GM18858 (cell line): ENCODE data around the gene SIM1.
"Not testable (repeated sequence)": the region's sequence is repeated elsewhere in the genome, so short reads cannot be mapped to it uniquely, and the experiment has no call there.

ENCODE experiments used
- ATAC-seq: cut with Tn5 transposase; IDR thresholded peaks from one replicate; pipeline ENCODE4 v1.9.1; 2021; ENCODE audit not compliant: unreplicated experiment

The SIM1 gene

GRCh38 chr6:100370265-100370664 is 94.5 kb downstream of the SIM1 start:
- ATAC-seq = no peak

- no peak for ATAC-seq
These were observed 98.3 kb downstream of the SIM1 start for GRCh38 chr6:100366419-100366818.

- no peak for ATAC-seq
These were observed 101.1 kb downstream of the SIM1 start for GRCh38 chr6:100363651-100364050.

GRCh38 chr6:100354736-100355641 is 109.7 kb downstream of the SIM1 start:
- not testable (repeated sequence) for ATAC-seq

DNA sequence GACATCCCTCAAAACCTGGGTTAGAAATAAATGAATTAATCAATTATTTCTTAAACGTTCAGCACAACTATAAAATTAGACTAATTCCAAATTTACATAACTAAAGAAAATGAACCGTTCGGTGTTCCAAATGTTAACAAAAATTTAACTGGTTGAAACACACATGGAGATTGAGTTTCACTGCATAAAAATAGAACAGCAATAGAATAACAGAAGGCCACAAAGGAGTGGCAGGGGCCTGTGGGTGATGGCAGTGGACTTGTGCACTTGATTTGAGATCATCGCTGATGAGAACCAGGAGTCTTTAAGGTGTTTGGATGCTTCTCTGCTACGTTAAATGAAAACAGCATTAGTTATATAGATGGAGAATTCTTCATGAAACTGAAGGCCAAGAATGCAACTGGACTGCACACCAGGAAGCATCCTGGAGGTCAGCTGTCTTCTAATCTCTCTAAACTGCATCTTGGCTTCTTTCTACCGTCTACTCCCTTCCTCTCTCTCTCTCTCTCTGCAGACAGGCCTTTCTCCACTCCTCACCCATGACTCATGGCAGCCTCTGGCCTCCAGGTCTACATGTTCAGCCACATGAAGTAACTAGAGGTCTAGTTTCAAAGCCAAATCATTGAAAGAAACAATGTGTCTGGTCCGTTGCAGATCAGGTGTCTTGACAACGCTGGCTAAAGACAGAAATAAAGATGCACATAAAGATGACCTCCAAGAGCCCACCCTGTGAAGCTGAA is 111.3 kb downstream of the SIM1 start:
- no peak for ATAC-seq

GRCh38 chr6:100350139-100350538 is 114.6 kb downstream of the SIM1 start:
- no peak for ATAC-seq

DNA sequence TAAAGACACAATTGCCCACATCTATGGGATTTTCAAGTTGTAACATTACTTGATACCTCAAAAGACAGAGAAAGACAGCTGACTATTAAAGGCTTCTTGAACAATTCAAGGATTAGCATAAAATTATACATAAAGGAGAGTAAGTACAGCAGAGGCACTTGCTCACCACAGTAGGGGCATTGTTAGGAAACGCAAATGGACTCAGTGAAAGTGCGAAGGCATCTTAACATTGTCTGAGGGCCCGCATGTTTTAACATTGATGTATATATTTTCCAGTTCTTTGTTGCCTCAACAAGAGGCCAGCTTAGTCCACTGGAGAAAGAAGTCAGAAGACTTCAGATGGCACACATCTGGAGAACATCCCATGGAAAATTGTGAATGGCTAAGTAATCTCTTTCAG is 115.4 kb downstream of the SIM1 start:
- ATAC-seq = no peak

- peak; percentile 60 for ATAC-seq
These were observed 116.7 kb downstream of the SIM1 start for GRCh38 chr6:100347901-100348550.

DNA sequence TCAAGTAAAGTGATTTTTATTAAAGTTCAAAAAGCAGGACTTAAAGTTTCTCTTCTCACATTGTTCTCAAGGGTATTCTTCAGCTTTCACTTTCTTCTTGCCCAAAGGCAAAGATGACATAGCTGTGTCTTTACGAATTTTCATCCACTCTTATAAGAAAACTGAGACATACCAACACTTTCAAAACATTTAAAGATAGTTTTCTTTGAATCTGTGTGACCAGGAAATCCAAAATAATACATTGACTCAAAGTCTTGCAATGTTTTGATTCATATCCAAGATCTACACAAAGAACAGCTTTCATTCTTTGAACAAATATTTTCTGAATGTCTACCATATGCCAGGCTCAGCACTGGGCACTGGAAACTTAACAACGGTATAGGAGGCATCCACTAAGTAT is 117.9 kb downstream of the SIM1 start:
- ATAC-seq = no peak

GRCh38 chr6:100346203-100346602 is 118.5 kb downstream of the SIM1 start:
- ATAC-seq = no peak

DNA sequence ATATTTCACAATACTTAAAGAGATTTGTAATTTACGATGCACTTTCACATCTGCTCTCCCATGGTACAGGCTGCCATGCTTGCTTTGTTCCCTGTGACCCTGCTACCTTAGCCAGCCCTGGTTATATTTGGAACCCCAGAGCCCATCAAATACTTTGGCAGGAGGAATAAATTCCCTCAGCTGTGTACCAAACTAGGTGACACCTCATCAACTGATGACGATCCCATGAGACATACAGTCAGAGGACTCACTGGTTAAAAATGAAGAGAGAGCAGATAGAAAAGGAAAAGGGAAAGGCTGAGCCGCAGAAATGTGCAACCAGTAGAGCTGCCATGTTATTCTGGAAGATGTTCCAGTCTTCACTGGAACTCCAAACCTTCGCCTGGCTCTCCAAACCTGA is 120.0 kb downstream of the SIM1 start:
- no peak for ATAC-seq

DNA sequence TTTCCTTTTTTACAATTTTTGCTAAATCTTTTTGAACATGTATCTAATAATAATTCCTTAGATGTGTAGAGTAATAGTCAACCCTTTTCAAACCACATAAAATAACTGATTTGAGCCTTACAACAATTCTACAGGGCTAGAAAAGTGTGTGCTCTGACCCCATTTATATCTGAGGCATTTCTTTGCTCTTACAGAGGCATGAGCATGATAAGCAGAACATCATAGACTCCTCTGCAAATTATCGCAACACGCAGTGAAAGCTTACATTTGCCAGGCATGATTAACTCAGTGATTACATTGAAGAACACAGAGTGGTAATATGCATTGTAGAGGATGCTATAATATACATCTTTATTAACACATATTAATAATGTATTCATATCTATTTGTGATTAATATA is 120.4 kb downstream of the SIM1 start:
- ATAC-seq = no peak

DNA sequence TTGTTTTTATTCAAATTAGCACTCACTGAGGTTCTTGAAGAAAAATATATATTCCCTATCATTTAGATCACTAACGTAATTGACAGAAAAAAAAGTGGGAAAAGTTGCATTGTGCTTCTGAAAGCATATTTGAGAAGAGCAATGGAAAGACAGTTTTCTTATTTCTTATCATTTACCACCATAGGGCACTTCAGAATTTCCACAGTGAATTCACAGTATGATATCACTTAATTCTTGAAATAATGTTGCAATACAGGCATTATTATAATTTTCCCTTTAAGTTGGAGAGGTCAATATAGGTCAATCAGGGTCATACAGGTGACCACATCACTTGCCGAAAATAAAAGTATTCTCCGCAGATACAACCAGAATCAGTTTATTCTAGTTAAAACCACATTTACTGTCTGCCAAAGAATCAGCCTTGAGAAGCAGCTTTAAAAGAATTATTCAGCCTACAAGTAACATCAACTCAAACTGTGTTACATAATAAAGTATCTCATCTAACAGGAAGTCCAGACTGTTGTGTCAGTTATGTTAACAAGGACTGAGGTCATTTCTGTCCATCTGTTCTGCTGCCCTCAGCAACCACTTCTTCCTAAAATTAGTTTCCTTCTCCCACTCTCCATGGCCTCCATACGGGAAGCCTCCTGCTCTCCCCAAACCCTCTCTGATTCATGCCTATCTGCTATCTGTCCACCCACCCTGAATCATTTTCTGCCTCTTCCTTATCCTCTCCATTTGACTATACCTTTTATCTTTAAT is 121.2 kb downstream of the SIM1 start:
- no peak for ATAC-seq

- ATAC-seq = no peak
These were observed 121.9 kb downstream of the SIM1 start for GRCh38 chr6:100342830-100343229.

DNA sequence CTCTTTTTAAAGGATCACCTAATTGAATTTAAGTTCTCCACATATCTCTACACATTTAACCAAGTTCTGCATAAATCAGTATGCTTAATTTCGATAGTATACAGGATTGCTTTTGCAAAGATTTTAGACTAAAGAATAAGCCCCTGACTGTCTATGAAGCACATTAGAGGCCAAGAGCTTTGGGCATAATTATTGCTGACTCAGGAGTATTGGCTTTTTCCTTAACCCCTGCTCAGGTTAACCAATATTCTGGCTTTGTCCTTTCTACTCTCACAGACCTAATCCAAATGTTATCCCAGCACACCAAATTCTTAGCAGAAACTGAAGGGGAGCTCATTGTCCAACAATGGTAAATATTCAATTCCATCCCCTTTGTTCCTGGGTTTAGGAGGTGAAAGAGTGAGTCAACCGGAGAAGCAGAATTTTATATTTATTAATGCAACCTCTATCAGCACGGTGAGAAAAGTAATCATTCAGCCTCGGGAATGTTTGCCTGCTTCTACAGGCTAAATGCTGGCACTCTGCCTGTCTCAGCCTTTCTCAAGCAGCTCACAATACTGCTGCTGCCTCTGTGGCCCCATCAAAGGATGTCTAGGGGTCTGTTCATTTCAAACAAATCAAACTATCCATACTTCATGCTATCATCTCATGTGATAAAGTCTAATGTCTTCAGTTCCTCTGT is 125.0 kb downstream of the SIM1 start:
- ATAC-seq = no peak

- ATAC-seq = no peak
These were observed 126.6 kb downstream of the SIM1 start for GRCh38 chr6:100338090-100338489.

DNA sequence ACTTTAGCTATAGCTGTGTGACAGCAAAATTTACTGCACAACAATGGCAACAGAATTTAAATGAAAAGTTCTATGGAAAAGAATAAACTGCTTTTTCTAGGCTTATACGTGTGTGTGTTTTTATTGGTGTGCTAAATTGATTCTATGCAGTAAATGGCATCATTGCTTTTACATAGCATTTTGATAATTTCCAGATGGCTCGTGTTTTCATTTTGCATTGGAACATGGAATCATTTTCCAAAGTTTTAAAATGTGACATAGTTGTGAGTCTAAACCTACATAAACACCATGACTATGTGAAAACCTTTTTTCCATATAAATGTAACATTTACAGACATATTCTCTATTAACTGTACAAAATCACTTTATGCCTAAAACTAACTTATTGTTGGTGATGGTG is 127.8 kb downstream of the SIM1 start:
- no peak for ATAC-seq

DNA sequence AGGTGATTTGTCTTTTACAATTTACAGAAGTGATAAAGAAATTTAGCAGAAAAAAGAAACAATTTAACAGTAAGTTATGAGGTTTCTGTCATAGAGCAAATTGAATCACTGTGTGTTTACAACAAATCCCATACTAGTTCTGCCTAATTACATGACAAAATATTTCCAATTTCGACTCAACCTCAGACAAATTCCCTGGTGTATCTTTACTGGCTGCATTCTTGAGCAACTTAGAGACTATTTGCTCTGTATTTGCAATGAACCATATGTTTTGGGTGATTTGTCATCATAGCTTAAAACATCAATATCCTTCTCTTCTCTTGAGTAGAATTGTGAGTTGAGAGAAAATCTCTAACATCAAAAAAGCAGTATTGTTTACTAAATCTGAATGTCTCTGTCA is 128.7 kb downstream of the SIM1 start:
- ATAC-seq = no peak
